AG09319 (cell line): ENCODE results near the gene NPSR1.
A peak's percentile ranks its signal among the peaks of the same experiment; 100 is the strongest.

Experiments
- DNase-seq: peaks from one replicate; pipeline ENCODE4 v3.0.0-alpha.2; 2010; ENCODE audit warnings: low read depth; ENCODE audit errors: extremely low read depth
- TF ChIP-seq, protein P1 (sequence below): IDR thresholded peaks from 2 replicates; pipeline ENCODE4 v1.5.1; 2011; ENCODE audit warnings: low read depth, mild to moderate bottlenecking, inconsistent platforms, low read length, moderate library complexity

NPSR1 gene

DNA sequence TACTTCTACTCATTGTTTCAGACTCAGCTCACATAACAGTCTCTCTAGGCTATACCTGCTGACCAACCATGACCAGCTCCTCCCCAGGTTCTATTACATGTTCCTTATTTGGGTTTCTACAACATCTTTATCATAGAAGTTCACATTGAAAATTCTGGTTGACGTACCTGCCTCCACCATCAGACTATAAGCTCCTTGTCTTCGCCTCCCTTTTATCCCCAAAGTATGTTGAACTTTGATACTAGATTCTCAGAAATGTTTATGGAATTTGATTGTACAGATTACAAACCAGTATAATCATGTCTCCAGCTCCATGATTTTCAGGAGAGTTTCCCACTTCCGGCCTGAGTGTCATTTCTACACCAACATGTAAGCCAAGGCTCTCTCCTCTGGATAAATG is 15.0 kb downstream of the NPSR1 start:
- TF ChIP-seq, protein P1, sequence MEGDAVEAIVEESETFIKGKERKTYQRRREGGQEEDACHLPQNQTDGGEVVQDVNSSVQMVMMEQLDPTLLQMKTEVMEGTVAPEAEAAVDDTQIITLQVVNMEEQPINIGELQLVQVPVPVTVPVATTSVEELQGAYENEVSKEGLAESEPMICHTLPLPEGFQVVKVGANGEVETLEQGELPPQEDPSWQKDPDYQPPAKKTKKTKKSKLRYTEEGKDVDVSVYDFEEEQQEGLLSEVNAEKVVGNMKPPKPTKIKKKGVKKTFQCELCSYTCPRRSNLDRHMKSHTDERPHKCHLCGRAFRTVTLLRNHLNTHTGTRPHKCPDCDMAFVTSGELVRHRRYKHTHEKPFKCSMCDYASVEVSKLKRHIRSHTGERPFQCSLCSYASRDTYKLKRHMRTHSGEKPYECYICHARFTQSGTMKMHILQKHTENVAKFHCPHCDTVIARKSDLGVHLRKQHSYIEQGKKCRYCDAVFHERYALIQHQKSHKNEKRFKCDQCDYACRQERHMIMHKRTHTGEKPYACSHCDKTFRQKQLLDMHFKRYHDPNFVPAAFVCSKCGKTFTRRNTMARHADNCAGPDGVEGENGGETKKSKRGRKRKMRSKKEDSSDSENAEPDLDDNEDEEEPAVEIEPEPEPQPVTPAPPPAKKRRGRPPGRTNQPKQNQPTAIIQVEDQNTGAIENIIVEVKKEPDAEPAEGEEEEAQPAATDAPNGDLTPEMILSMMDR: no peak

DNA sequence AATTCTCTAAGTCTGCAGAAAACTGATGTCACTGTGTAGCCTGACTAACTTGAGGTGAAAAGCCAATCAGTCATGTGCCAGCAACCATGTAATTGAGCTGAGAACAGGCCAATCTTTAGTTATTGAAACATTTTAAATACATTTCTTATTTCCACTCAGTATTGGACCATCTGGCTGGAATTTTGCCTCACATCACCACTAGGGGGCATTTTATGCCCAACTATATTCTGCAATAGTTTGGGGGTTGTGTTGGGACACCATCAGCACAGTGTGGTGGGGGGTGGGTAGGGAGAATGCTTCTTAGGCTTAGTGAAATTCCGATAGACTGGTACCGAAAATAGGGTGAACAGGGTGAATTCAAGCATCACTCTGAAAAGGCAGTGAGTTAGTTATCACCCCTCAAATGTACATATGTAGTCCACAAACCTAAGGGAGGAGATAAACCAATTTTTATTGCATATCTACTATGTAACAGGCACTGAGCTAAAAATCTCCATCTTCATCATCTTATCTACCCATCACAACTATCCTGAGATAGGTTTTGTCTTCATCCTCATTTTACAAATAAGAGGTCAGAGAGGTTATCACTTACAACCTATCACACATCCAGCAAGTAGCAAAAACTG is 17.8 kb downstream of the NPSR1 start:
- TF ChIP-seq, protein P1: peak; percentile 31
- DNase-seq: no peak

More for the DNA sequence above, 15.0 kb downstream of the NPSR1 start:
- no peak for DNase-seq

DNA sequence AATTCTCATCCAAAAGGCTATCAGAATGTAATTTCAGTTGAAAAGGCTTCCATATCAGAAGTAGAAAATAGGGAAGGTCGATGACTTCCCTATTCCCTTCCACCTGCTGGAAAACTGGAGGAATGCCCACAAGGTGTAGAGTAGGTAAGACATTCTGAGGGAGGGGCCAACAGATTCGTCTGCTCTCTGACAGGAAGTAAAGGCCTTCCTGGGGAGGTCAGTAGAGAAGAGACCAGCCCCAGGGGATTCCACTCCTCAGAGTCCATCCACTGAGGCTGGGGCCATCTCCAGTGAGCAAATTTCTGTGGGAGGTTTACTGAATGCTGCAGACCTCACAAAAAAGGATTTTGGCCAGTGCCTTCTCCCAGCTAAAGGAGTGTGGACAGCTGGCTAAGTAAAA is 19.5 kb downstream of the NPSR1 start:
- DNase-seq: no peak
- TF ChIP-seq, protein P1: no peak

DNA sequence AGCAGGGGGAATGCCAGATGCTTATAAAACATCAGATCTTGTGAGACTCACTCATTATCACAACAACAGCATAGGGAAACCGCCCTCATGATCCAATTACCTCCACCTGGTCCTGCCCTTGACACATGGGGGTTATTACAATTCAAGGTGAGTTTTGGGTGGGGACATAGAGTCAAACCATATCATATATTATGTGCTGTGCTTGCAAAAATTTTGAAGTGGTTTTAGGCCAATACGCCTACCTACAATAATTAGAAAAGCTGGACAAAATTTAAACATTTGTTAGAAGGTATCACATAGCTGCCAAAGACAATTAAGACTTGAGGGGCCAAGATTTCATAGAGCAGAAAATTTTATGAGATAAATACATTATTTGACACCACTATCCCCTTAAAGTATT is 29.5 kb downstream of the NPSR1 start:
- DNase-seq: no peak
- TF ChIP-seq, protein P1: no peak

DNA sequence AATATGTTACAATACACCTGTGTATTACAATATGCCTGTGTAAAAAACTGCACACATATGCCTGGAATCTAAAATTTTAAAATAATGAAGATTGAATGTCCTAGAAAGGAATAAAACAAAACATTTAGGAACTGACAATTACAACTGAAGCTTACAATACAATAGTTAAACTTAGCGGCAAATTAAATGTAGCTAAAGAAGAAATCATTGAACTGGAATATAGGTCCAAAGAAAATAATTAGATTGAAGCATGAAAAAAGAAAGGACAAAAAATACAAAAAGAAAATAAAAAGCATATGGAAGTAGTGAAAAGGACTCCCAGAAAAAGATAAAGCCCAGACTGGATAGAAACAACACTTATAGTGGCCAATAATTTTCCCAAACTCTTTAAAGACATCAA is 38.4 kb downstream of the NPSR1 start:
- TF ChIP-seq, protein P1: no peak
- DNase-seq: no peak

DNA sequence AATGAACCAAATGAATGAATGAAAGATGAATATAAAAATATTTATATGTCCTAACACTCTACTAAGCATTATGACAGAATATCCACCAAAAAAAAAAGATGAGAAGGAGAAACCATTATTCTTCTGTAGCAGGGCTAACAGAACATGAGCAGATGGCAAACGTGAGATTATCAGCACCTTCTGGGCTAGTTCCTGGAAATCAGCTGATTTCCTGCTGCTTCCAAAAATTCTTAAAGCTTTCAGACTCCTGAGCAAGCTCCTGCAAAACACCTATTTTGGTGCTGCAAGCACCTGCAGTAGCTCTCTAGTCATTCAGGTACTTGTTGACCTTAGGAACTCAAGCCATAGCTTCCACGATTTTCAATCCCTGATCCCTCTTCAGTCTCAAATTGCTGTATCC is 51.8 kb downstream of the NPSR1 start:
- TF ChIP-seq, protein P1: no peak
- DNase-seq: no peak

DNA sequence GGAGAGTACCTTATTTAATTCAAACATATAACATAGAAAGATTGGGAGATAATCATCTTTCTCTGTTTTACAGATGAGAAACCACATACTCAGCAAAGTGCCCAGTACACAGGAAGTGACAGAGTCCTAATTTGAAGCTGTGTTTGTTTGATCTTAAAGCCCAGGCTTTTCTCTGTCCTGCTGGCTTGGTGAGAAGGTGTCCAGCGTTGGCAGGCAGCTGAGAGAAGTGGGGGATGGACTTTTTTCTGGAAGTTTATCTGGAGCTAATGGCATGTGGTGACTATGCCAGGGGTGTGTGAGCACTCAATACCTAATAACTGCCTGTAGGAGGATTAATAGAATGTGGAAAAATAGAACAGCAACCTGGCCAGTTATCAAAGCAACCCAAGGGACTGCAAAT is 60.8 kb downstream of the NPSR1 start:
- TF ChIP-seq, protein P1: no peak
- DNase-seq: no peak
